WI38 (cell line): ENCODE results near the gene RNF212.
A peak's percentile ranks its signal among the peaks of the same experiment; 100 is the strongest.

Experiments
- H3K4me3 ChIP-seq: 2 replicates; pipeline ENCODE4 v1.5.1; 2011; ENCODE audit warnings: low read depth, mild to moderate bottlenecking, control low read depth, low read length
- TF ChIP-seq, protein P1 (sequence below): IDR thresholded peaks from 2 replicates; pipeline ENCODE4 v1.5.1; 2012; ENCODE audit warnings: low read depth, mild to moderate bottlenecking, control low read depth, low read length

RNF212 gene

DNA sequence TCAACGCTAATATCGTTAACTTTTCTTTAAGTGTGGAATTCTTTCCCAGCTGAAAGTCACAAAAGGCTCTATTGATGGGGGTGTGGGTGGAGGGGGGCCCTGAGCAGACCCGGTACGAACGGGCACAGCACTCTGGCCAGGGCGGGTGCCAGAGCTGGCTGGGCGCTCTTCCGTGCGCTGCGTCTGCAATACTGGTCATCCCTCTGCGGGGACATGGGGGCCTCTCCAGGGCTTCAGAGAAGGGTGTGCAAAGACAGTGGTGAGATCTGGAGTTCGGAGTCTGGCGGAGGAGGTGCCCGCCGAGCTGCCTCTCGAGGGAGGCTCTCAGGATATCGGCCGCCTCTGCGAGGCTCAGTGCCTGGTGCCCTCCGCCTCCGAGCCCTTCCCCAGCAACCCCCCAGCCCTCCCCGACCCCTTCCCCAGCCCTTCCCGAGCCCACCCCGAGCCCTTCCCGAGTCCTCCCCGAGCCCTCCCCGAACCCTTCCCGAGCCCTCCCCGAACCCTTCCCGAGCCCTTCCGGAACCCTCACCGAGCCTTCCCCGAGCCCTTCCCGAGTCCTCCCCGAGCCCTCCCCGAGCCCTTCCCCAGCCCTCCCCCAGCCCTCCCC, 67.7 kb downstream of the RNF212 start:
- no peak overlapping the region for H3K4me3 ChIP-seq
- TF ChIP-seq, protein P1, sequence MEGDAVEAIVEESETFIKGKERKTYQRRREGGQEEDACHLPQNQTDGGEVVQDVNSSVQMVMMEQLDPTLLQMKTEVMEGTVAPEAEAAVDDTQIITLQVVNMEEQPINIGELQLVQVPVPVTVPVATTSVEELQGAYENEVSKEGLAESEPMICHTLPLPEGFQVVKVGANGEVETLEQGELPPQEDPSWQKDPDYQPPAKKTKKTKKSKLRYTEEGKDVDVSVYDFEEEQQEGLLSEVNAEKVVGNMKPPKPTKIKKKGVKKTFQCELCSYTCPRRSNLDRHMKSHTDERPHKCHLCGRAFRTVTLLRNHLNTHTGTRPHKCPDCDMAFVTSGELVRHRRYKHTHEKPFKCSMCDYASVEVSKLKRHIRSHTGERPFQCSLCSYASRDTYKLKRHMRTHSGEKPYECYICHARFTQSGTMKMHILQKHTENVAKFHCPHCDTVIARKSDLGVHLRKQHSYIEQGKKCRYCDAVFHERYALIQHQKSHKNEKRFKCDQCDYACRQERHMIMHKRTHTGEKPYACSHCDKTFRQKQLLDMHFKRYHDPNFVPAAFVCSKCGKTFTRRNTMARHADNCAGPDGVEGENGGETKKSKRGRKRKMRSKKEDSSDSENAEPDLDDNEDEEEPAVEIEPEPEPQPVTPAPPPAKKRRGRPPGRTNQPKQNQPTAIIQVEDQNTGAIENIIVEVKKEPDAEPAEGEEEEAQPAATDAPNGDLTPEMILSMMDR, result no peak

DNA sequence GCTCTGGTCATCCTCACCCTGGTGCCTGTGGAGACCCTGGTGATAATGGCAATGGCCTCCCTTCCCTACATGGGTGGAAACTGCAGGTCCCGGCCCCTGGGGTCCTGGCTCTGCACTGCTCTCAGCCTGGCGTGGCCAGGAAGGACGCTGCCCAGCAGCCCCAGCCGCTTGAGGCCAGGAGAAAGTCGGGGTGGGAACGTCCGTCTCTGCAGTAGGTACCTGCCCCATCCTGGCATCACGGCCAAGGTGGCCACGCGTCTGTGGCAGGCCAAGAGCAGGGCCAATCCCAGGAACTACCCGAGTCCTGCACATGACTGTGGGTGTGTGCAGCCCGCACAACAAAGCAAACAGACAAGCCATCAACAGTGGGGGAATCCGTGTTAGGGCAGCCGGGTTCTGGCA, 68.2 kb downstream of the RNF212 start:
- H3K4me3 ChIP-seq, result no peak overlapping the region
- TF ChIP-seq, protein P1, result no peak

DNA sequence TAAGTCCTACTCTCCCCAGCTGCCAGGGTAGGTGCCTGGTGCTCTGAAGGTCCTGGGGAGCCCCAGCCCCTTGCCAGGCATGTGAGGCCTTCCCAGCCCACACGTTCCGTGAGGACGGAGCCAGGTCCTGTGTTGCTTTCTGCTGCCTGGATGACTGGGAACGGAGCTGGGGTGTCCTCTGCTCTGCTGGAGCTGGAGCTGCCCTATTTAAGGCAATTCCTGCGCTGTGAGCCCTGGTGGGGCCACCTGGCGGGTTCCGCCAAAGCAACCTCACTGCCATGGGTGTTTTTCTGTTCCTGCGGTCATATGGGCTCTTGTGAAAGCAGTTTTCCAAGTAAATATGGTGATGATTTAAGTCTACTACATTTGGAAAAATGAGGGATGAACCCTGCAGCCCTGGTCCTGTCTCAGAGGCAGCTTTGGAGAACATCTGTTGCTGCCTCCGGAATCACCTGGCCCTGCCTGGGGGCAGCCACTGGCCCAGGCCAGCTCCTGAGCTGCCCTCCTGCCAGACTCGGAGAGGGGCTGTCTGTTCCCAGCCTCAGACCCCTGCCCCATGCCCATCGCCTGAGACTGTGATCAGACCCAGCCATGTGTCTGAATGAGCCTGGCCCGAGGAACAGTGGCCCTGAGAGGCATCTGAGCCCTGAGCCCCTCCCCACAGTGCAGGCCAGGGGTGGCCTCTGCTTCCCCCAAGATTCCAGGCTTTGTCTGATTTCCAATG, 68.7 kb downstream of the RNF212 start:
- H3K4me3 ChIP-seq, result no peak overlapping the region
- TF ChIP-seq, protein P1, result no peak

DNA sequence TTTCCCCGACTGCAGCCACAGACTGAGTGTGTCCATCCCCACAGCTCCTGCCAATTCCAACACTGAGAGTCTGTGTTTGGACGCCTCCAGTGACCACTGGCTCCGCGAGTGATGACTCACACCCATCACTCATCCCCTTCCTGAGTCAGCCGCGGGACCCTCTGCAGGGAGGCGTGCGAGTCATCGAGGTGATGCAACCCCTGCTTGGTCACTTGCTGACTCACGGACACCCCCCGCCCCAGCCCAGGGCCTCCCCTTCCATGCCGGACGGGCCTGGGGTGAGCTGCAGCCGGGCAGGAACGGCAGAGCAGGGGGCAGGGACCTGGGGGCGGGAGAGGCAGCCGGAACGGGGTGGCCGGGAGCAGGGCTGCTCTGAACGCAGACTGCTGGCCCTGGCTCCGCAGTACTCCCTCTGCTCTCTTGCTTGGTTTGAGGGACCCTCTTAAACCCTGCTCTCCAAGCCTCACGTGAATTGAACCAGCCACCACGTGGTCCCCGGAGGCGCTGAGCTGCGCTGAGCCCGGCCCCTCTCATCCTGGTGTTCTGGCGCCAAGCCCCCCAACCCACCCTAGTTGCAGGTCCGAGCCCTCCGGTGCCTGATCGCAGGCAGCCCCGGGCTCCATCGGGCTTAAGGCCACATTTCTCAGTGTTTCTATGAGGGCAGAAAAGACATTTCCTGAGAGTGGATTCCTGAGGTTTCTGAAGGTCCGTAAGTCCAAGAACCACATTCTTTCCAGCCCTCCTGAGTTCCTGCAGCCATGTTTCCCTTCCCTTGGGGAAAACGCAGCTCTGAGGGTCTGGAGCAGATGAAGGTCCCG, 69.5 kb downstream of the RNF212 start:
- TF ChIP-seq, protein P1, result no peak
- 0 out of 2 replicates have a peak overlapping the region, but pooled peaks have one; percentile 1 for H3K4me3 ChIP-seq

DNA sequence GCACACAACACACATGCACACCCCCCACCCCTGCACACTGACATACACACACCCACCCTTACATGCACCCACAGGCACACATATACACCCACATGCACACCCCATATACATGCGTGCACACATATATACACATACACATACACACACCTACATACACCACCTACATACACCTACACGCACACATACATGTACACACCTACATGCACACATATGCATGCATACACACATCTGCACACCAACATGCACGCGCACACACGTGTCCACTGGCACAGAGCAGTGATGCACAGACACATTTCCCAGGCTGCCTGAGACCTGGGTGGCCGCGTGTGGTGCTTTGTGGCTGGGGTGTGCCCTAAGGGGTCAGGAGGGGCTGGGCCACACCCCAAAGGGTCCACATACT, 70.2 kb downstream of the RNF212 start:
- TF ChIP-seq, protein P1, result no peak
- no peak overlapping the region for H3K4me3 ChIP-seq

DNA sequence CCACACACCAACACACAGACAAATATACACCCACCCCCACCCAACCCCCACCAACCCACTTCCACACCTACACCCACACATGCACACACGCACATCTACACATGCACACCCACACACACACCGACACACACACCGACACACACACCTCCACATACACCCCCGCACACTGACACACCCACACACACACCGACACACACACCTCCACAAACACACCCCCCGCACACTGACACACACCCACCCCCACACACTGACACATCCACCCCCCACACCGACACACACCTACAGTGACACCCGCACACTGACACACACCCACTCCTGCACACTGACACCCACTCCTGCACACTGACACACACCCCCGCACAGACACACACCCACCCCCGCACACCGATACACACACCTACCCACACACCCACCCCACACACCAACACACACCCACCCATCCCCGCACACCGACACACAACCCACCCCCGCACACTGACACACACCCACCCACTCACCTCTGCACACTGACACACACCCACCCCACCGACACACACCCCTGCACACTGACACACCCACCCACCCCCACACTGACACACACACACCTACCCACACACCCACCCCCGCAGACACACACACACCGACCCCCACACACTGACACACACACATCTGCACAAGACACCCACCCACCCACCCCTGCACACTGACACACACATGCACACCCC, 70.9 kb downstream of the RNF212 start:
- TF ChIP-seq, protein P1, result no peak
- no peak overlapping the region for H3K4me3 ChIP-seq
